SK-N-SH treated with all-trans-retinoic acid at 6 μM for 48 hours (cell line): ENCODE measurements around the gene MYBPC3.
"Not testable (repeated sequence)": the region's sequence is repeated elsewhere in the genome, so short reads cannot be mapped to it uniquely, and the experiment has no call there.

ENCODE experiments used
- ATAC-seq: fragments of 200-7000 bp; cut with Tn5 transposase; 3 replicates; pipeline ENCODE4 v1.9.1; 2020; ENCODE audit warnings: mild to moderate bottlenecking, moderate library complexity
- ARNTL ChIP-seq: fragments of 450-650 bp; formaldehyde crosslinking; IDR thresholded peaks from 2 replicates; pipeline ENCODE4 v1.5.0; 2020; ENCODE audit warnings: low read depth, mild to moderate bottlenecking, moderate library complexity, borderline replicate concordance
- BACH2 ChIP-seq: fragments of 250-450 bp; sonication (Bioruptor Pico); IDR thresholded peaks from 2 replicates; pipeline ENCODE4 v1.9.0; 2021; ENCODE audit warnings: mild to moderate bottlenecking, borderline replicate concordance
- CSDC2 ChIP-seq: fragments of 250-450 bp; sonication (Bioruptor Pico); IDR thresholded peaks from 2 replicates; pipeline ENCODE4 v1.5.0; 2020; ENCODE audit warnings: mild to moderate bottlenecking, moderate library complexity
- CSRNP3 ChIP-seq: fragments of 250-450 bp; sonication (Bioruptor Pico); IDR thresholded peaks from 2 replicates; pipeline ENCODE4 v1.5.1; 2021; ENCODE audit warnings: mild to moderate bottlenecking, moderate library complexity
- ISL1 ChIP-seq: fragments of 250-450 bp; sonication (Bioruptor Pico); IDR thresholded peaks from 2 replicates; pipeline ENCODE4 v2.1.2; 2022; ENCODE audit warnings: mild to moderate bottlenecking, moderate library complexity
- PATZ1 ChIP-seq: fragments of 250-450 bp; sonication (Bioruptor Pico); IDR thresholded peaks from 2 replicates; pipeline ENCODE4 v1.8.0; 2020; ENCODE audit warnings: mild to moderate bottlenecking, moderate library complexity, borderline replicate concordance
- PPARA ChIP-seq: fragments of 250-450 bp; sonication (Bioruptor Pico); IDR thresholded peaks from 2 replicates; pipeline ENCODE4 v1.5.0; 2020; ENCODE audit warnings: mild to moderate bottlenecking, borderline replicate concordance
- RARB ChIP-seq: fragments of 250-450 bp; sonication (Bioruptor Pico); IDR thresholded peaks from 2 replicates; pipeline ENCODE4 v1.8.0; 2021; ENCODE audit warnings: mild to moderate bottlenecking, moderate library complexity
- SNAI2 ChIP-seq: fragments of 250-450 bp; sonication (Bioruptor Pico); IDR thresholded peaks from 2 replicates; pipeline ENCODE4 v1.5.0; 2020; ENCODE audit warnings: mild to moderate bottlenecking, moderate library complexity
- TCF4 ChIP-seq: fragments of 250-450 bp; sonication (Bioruptor Pico); IDR thresholded peaks from 2 replicates; pipeline ENCODE4 v1.8.0; 2021; ENCODE audit warnings: mild to moderate bottlenecking, moderate library complexity, borderline replicate concordance
- ZC3H10 ChIP-seq: fragments of 250-450 bp; sonication (Bioruptor Pico); IDR thresholded peaks from 2 replicates; pipeline ENCODE4 v1.5.1; 2021; ENCODE audit warnings: mild to moderate bottlenecking, moderate library complexity
- ZFP3 ChIP-seq: fragments of 250-450 bp; sonication (Bioruptor Pico); IDR thresholded peaks from 2 replicates; pipeline ENCODE4 v1.5.0; 2020; ENCODE audit warnings: mild to moderate bottlenecking, moderate library complexity
- ZNF565 ChIP-seq: fragments of 450-650 bp; formaldehyde crosslinking; conservative IDR thresholded peaks from 2 replicates; pipeline ENCODE4 v1.5.0; 2020; ENCODE audit warnings: low read depth, mild to moderate bottlenecking, moderate library complexity
- ZNF70 ChIP-seq: fragments of 450-650 bp; formaldehyde crosslinking; IDR thresholded peaks from 2 replicates; pipeline ENCODE4 v1.5.0; 2020; ENCODE audit warnings: mild to moderate bottlenecking, moderate library complexity
- TF ChIP-seq, protein P1 (sequence below): fragments of 250-450 bp; sonication (Bioruptor Pico); IDR thresholded peaks from 2 replicates; pipeline ENCODE4 v1.8.0; 2021; ENCODE audit warnings: low read depth, mild to moderate bottlenecking, moderate library complexity, borderline replicate concordance

The MYBPC3 gene

GRCh38 chr11:47337229-47337924 lies 15.1 kb downstream of the MYBPC3 start (continued):
- no peak for TF ChIP-seq CSRNP3 (CRISPR knock-in tag)
- TF ChIP-seq ZC3H10 (CRISPR knock-in tag) = no peak
- no peak for TF ChIP-seq ISL1 (CRISPR knock-in tag)

DNA sequence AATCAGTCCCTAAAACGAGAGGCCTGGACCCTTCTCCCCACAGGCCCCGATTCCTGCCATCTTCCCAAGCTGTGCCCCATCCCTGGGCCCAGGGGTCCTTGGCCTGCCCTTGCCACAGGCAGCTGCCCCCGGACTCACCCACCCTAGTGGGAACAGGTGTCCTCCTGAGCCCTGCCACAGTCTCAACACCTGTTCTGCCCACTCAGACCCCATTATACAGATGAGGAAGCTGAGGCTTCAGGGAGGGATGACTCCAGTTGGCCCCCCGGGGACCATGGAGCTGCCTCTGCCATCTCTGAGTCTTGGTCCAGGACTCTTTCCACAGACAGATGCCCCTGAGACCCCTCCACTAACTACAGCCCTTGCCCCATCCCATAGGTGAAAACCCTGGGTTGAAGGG lies 15.9 kb downstream of the MYBPC3 start:
- ATAC-seq = no peak
- TF ChIP-seq TCF4 (CRISPR knock-in tag) (no peak), ZNF565 (CRISPR knock-in tag) (no peak)

DNA sequence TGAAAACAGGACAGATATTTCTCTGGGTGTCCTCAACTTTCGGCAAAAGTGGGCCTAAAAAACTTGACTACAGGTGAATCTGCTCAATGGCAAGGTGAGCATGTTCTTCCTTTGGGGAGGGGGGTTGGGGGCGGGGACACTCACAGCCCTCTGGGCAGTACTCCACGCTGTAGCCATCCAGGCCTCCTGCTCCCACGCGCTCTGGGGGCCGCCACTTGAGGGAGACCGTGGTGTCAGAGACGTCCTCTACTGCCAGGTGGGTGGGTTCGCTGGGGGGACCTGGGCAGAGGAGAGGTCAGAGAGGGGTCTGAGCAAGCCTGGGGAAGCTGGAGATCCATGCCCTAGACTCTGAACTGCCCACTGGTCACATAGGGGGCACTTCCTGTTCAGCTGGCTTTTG lies 16.8 kb downstream of the MYBPC3 start:
- no peak for ATAC-seq
- TF ChIP-seq ZC3H10 (CRISPR knock-in tag) (no peak), CSDC2 (CRISPR knock-in tag) (no peak), PATZ1 (CRISPR knock-in tag) (no peak), ARNTL (CRISPR knock-in tag) (no peak), ZFP3 (CRISPR knock-in tag) (no peak)
- TF ChIP-seq, all 23 proteins: peak for 0

GRCh38 chr11:47334699-47335411 lies 17.6 kb downstream of the MYBPC3 start:
- not testable (repeated sequence) for ATAC-seq

DNA sequence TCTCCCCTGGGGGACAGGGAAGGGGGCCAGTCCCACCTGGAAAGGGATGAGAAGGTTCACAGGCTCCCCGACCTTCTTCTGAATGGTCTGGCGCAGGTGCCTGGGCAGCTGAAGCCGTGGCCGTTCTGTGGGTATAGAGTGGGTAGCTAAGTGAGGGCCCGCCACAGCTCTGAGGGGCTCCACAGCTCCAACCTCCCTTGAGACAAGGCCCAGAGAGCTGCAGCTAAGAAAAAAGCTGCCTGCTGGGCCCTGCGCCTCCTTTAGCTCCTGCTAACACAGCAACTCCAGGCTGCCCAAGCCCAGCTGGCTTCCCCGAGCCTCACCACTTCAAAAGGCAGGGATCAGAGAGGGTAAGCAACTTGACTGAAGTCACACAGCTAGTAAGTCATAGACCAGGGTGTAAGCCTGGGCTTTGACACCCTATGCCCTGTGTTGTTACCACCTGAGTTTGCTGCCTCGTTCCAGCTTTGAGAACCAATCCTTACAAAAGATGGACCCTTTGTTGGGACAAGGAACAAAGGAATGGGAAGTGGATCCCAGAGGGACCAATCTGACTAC lies 18.5 kb downstream of the MYBPC3 start:
- no peak for ATAC-seq

More for the DNA sequence above, 18.5 kb downstream of the MYBPC3 start:
- no peak for TF ChIP-seq RARB (CRISPR knock-in tag)
- TF ChIP-seq ARNTL (CRISPR knock-in tag) = no peak
- no peak for TF ChIP-seq BACH2 (CRISPR knock-in tag)
- TF ChIP-seq ZNF70 (CRISPR knock-in tag) = no peak
- TF ChIP-seq ZFP3 (CRISPR knock-in tag) = no peak
- no peak for TF ChIP-seq PPARA
- TF ChIP-seq ZC3H10 (CRISPR knock-in tag) = no peak
- TF ChIP-seq, protein P1, sequence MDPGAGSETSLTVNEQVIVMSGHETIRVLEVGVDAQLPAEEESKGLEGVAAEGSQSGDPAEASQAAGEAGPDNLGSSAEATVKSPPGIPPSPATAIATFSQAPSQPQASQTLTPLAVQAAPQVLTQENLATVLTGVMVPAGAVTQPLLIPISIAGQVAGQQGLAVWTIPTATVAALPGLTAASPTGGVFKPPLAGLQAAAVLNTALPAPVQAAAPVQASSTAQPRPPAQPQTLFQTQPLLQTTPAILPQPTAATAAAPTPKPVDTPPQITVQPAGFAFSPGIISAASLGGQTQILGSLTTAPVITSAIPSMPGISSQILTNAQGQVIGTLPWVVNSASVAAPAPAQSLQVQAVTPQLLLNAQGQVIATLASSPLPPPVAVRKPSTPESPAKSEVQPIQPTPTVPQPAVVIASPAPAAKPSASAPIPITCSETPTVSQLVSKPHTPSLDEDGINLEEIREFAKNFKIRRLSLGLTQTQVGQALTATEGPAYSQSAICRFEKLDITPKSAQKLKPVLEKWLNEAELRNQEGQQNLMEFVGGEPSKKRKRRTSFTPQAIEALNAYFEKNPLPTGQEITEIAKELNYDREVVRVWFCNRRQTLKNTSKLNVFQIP (CRISPR knock-in tag) = no peak
- no peak for TF ChIP-seq TCF4 (CRISPR knock-in tag)
- no peak for TF ChIP-seq SNAI2
- TF ChIP-seq PATZ1 (CRISPR knock-in tag) = no peak
- TF ChIP-seq, all 23 proteins: peak for 0
